CD4-positive, alpha-beta memory T cell (primary cell): ENCODE data around the gene SPSB1. TPM values are rescaled to one million over a fixed set of nuclear protein-coding genes. Genes with fewer than 3 reads are reported as not detected.
"Not testable (repeated sequence)": the region's sequence is repeated elsewhere in the genome, so short reads cannot be mapped to it uniquely, and the experiment has no call there.

ENCODE experiments used
- CTCF ChIA-PET: fragments of 350-600 bp; sonication (Branson Sonifier 250); formaldehyde crosslinking; loops from one replicate; lab custom pipeline; 2021; ENCODE audit warnings: inconsistent platforms; ENCODE audit not compliant: partially characterized antibody; lab: Charles Lee
- POLR2A ChIA-PET: fragments of 350-600 bp; sonication (Branson Sonifier 250); formaldehyde crosslinking; loops from one replicate; lab custom pipeline; 2021; ENCODE audit not compliant: partially characterized antibody; lab: Charles Lee
- DNase-seq, 5 donors: peaks; one replicate each; pipeline versions ENCODE4 v3.0.0 to v3.0.0-alpha.2; 2020 to 2022; ENCODE audit warnings: mixed read lengths in 1 of 5
- H3K27ac ChIP-seq: one replicate; pipeline ENCODE4 v1.7.0; 2013; ENCODE audit warnings: low read depth, low read length
- H3K27me3 ChIP-seq: 2 replicates; pipeline ENCODE4 v1.7.0; 2013; ENCODE audit warnings: mild to moderate bottlenecking, low read length, moderate library complexity; ENCODE audit not compliant: insufficient read depth
- H3K36me3 ChIP-seq: 2 replicates; pipeline ENCODE4 v1.7.0; 2013; ENCODE audit warnings: mild to moderate bottlenecking, low read length, moderate library complexity; ENCODE audit not compliant: insufficient read depth
- H3K4me1 ChIP-seq: 2 replicates; pipeline ENCODE4 v1.7.0; 2013; ENCODE audit warnings: mild to moderate bottlenecking, low read length, moderate library complexity; ENCODE audit not compliant: insufficient read depth
- H3K4me3 ChIP-seq, 2 donors: one replicate each; pipeline ENCODE4 v1.7.0; 2013; ENCODE audit warnings: low read length in 2 of 2, mild to moderate bottlenecking in 1 of 2
- H3K9me3 ChIP-seq, 2 donors: one replicate each; pipeline ENCODE4 v1.7.0; 2013; ENCODE audit warnings: low read length in 2 of 2, control low read depth in 1 of 2; ENCODE audit not compliant: control insufficient read depth in 1 of 2
- H3K27ac Mint-ChIP-seq, 7 donors: one replicate each; pipeline ENCODE4 v1.8.0; 2020 to 2021; ENCODE audit warnings: mixed read lengths in 7 of 7, mild to moderate bottlenecking in 6 of 7, inconsistent platforms in 3 of 7, moderate library complexity in 3 of 7
- H3K27me3 Mint-ChIP-seq, 2 donors: one replicate each; pipeline ENCODE4 v1.8.0; 2020 to 2021; ENCODE audit warnings: mixed read lengths in 2 of 2
- H3K36me3 Mint-ChIP-seq, 2 donors: one replicate each; pipeline ENCODE4 v1.8.0; 2020 to 2021; ENCODE audit warnings: mixed read lengths in 2 of 2, inconsistent platforms in 1 of 2, mild to moderate bottlenecking in 1 of 2
- H3K4me1 Mint-ChIP-seq, 4 donors: one replicate each; pipeline ENCODE4 v1.8.0; 2020 to 2021; ENCODE audit warnings: mixed read lengths in 4 of 4, mild to moderate bottlenecking in 1 of 4
- H3K4me3 Mint-ChIP-seq, 8 donors: one replicate each; pipeline ENCODE4 v1.8.0; 2020 to 2021; ENCODE audit warnings: mixed read lengths in 8 of 8, mild to moderate bottlenecking in 7 of 8, moderate library complexity in 6 of 8, inconsistent platforms in 3 of 8
- H3K9me3 Mint-ChIP-seq, 8 donors: one replicate each; pipeline ENCODE4 v1.8.0; 2020 to 2021; ENCODE audit warnings: mixed read lengths in 8 of 8, mild to moderate bottlenecking in 5 of 8, inconsistent platforms in 3 of 8, moderate library complexity in 1 of 8
- intact Hi-C: fragments of 100-400 bp; cut with micrococcal nuclease; formaldehyde crosslinking; loops from one replicate; pipeline ENCODE4 v1.15.1; 2023
- polyA plus RNA-seq, 2 donors: library from polyadenylated mRNA; unstranded; fragments of 300-500 nt; fragmentation: Illumina TruSeq; gene quantifications; one replicate each; pipeline ENCODE4 v1.2.3, GENCODE V29; 2021
- total RNA-seq, 2 experiments: library from RNA; stranded (reverse); gene quantifications; one replicate each; pipeline ENCODE4 v1.2.3, GENCODE V29; 2021

SPSB1 gene
- total and polyA plus RNA-seq, 4 experiments from 2014 or later, result 2.8 to 4.5 (median 3.7) TPM

DNA sequence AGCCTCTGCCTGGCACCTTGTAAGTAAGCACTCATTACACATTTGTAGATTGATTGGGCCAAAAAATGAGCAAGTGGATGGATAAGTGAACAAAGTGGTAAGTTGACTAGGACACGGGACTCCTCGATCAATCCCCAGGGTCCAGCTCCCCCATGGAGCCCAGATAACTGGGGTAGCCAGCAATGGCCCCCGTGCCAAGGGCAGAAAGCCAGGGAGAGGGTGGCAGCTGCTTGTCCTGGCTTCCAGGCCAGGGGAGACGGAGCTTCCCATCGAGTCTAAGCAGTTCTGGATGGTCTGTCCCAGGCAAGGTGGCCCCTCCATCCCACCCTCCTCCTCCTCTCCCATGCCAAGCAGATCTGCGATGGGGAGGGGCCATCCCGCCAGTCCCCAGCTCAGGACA lies 91.4 kb downstream of the SPSB1 start:
- no peak overlapping the region for H3K4me3 Mint-ChIP-seq
- Histone ChIP-seq H3K4me3 (no peak overlapping the region), H3K27me3 (no peaks in the 10 kb centered on the region), H3K9me3 (no peaks in the 10 kb centered on the region), H3K27ac (no peak overlapping the region), H3K36me3 (no peaks in the 10 kb centered on the region), H3K4me1 (no peaks in the 10 kb centered on the region)
- ChIA-PET POLR2A (no interaction called here), CTCF (no interaction called here)
- no peak overlapping the region for H3K27ac Mint-ChIP-seq
- H3K4me1 Mint-ChIP-seq, result no peaks in the 10 kb centered on the region
- H3K36me3 Mint-ChIP-seq, result no peaks in the 10 kb centered on the region
- intact Hi-C loops, result no loop called here
- H3K9me3 Mint-ChIP-seq, result no peaks in the 10 kb centered on the region
- peaks cover 0 to 6% of the 10 kb centered on the region in 2 donors for H3K27me3 Mint-ChIP-seq
- no peak for DNase-seq

DNA sequence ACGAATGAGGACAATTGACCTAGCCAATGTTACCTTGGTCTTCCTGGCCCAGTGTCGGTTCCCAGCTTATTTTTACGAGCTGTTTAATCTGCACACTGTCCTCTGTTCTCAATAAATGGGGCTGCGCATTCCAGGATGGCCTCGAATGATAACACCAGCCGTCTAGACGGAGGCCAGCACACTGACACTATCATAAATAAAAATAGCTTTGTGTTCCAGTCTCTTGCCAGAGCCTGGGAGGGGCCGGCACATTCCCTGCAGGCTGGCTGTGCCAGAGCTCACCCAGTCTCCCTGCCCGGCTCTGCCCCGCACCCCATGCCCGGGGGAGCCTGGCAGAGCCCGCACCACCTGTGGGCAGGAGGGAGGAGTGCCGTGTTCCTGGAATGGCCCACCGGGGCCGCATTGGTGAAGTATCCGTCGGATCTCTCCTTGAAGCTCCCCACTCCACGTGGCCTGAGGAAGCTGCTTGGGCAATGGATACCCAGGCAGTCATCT lies 92.1 kb downstream of the SPSB1 start:
- Mint-ChIP-seq H3K27me3 (peaks cover 0 to 6% of the 10 kb centered on the region in 2 donors), H3K9me3 (no peaks in the 10 kb centered on the region), H3K27ac (no peak overlapping the region), H3K4me3 (no peak overlapping the region), H3K4me1 (peaks cover 3 to 4% (median 4%) of the 10 kb centered on the region in 4 donors), H3K36me3 (no peaks in the 10 kb centered on the region)
- no peaks in the 10 kb centered on the region for H3K4me1 ChIP-seq
- no peak overlapping the region for H3K27ac ChIP-seq
- DNase-seq, result no peak
- CTCF ChIA-PET, result no interaction called here
- intact Hi-C loops, result no loop called here
- no peaks in the 10 kb centered on the region for H3K36me3 ChIP-seq
- no peaks in the 10 kb centered on the region for H3K27me3 ChIP-seq
- POLR2A ChIA-PET, result no interaction called here
- no peaks in the 10 kb centered on the region for H3K9me3 ChIP-seq
- H3K4me3 ChIP-seq, result no peak overlapping the region

DNA sequence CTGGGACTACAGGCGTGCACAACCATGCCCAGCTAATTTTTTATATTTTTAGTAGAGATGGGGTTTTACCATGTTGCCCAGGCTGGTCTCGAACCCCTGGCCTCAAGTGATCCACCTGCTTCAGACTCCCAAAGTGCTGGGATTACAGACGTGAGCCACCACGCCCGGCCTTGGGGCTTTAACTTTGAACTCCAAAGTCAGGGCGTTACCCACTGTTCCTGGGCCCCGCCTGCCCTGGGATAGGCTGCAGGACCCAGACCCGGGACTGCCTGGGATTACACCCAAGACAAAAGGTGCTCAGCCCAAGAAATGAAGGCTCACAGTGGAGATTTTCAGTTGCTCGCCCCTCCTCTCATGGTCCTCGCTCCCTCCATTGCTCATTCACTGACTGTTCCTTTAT lies 92.7 kb downstream of the SPSB1 start:
- H3K4me3 ChIP-seq, H3K36me3 Mint-ChIP-seq, H3K27me3 Mint-ChIP-seq, H3K9me3 ChIP-seq, H3K27ac Mint-ChIP-seq, H3K4me1 Mint-ChIP-seq, H3K27me3 ChIP-seq, H3K4me1 ChIP-seq, CTCF ChIA-PET, intact Hi-C loops, H3K4me3 Mint-ChIP-seq, H3K9me3 Mint-ChIP-seq, POLR2A ChIA-PET, H3K27ac ChIP-seq, H3K36me3 ChIP-seq, DNase-seq: not testable (repeated sequence)

DNA sequence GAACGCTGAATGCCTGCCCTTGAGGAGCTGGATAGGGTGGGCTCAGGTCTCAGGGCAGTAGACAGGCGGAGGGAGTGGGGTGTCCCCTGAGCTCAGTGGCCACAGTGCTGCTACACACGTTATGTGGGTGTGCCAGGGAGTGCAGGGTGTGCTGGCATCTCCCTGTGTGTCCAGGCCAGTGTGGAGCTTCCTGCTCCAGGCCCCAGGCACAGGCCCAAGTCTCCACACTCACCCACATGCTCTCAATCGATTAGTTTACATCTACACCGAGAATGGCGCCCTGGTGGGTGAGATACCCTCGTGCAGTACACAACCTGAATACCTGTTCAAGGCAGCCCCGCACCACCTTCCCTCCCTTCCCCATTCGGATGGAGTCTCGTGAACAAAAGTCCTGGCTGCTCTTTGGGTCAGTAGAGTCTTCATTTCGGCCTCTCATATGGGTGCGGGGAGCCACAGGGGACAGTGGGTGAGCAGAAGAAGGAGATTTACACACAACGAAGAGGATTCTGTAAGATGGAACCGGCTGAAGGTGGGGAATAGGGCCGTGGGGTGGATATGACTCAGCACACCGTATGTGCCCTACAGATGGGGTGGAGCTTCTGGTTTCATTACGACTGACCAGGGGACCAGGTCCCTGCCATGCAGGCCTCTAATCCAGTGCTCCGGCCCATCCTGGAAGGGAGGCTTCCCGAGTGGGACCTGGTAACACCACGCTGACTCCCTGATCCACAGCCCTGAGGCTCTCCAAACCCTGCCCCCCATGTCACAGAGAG lies 93.3 kb downstream of the SPSB1 start:
- Mint-ChIP-seq H3K9me3 (no peaks in the 10 kb centered on the region), H3K27ac (no peak overlapping the region), H3K4me1 (peaks cover 4 to 6% (median 5%) of the 10 kb centered on the region in 4 donors), H3K36me3 (no peaks in the 10 kb centered on the region), H3K4me3 (no peak overlapping the region), H3K27me3 (peaks cover 0 to 6% of the 10 kb centered on the region in 2 donors)
- ChIA-PET POLR2A (no interaction called here), CTCF (no interaction called here)
- Histone ChIP-seq H3K36me3 (no peaks in the 10 kb centered on the region), H3K9me3 (no peaks in the 10 kb centered on the region), H3K27me3 (no peaks in the 10 kb centered on the region), H3K27ac (no peak overlapping the region), H3K4me3 (no peak overlapping the region), H3K4me1 (no peaks in the 10 kb centered on the region)
- no peak for DNase-seq
- intact Hi-C loops, result no loop called here

DNA sequence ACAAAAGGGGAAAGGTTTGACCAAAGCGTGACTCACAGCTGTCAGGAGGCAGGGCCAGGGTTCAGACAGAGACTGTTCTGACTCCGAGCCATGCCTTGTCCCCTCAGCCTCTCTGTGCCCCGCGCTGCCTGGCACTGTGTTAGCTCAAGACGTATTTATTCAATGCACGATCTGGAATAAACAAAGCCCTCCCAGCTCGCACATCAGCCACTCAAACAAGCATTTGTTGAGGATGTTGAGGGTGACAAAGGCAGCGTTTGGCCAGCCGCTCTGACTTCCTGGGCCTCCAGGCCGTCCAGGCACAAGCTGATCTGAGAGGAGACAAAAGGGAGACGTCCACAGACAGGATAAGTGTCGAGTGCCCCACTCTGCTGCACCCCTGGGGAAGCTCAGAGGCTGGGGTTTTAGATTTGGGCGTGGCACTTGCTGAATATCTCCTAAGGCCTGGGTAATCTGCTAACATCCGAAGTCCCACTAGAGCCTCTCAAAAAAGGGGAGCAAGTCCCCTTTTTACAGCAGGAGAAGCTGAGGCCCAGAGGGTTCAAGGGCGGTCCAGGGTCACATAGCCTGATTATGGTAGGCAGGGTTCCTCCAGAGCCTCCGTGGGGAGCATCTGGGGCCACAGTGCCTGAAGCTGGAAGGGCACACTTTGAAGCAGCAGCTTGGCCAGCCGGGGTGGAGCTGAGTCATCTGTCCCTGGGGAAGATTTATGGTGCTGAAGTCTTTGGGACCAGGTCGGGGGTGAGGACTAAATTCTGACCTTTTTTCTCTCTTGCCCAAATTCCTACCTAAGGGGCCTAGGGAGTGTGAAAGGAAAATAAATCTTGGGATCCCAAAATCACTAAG lies 95.9 kb downstream of the SPSB1 start:
- no peaks in the 10 kb centered on the region for H3K36me3 Mint-ChIP-seq
- DNase-seq, result no peak
- H3K27ac Mint-ChIP-seq, result no peak overlapping the region
- ChIA-PET POLR2A (no interaction called here), CTCF (no interaction called here)
- Histone ChIP-seq H3K4me1 (no peaks in the 10 kb centered on the region), H3K9me3 (no peaks in the 10 kb centered on the region), H3K27ac (no peak overlapping the region), H3K27me3 (no peaks in the 10 kb centered on the region), H3K4me3 (no peak overlapping the region), H3K36me3 (no peaks in the 10 kb centered on the region)
- peaks cover 2 to 6% of the 10 kb centered on the region in 2 donors for H3K27me3 Mint-ChIP-seq
- H3K4me1 Mint-ChIP-seq, result peaks cover 4 to 6% (median 5%) of the 10 kb centered on the region in 4 donors
- intact Hi-C loops, result no loop called here
- no peak overlapping the region for H3K4me3 Mint-ChIP-seq
- H3K9me3 Mint-ChIP-seq, result no peaks in the 10 kb centered on the region

DNA sequence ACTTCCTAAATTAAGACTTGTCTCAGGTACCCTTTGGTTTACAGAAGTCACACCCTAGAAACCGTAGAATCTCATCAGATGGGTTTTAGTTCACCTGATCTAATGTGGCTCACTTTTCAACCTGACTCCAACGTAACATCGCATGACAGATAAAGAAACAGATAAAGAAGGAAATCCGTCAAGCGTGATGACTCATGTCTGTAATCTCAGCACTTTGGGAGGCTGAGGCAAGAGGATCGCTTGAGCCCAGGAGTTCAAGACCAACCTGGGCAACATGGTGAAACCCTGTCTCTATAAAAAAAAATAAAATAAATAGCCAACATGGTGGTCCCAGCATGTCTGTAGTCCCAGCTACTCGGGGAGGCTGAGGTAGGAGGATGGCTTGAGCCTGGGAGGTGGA lies 97.3 kb downstream of the SPSB1 start:
- intact Hi-C loops, result no loop called here
- Mint-ChIP-seq H3K4me1 (peaks cover 4 to 6% (median 5%) of the 10 kb centered on the region in 4 donors), H3K27me3 (peaks cover 2 to 6% of the 10 kb centered on the region in 2 donors), H3K27ac (no peak overlapping the region), H3K4me3 (no peak overlapping the region), H3K36me3 (peaks cover 0 to under 1% of the 10 kb centered on the region in 2 donors), H3K9me3 (peaks cover 0 to 2% (median 0%) of the 10 kb centered on the region in 8 donors)
- Histone ChIP-seq H3K9me3 (no peaks in the 10 kb centered on the region), H3K36me3 (no peaks in the 10 kb centered on the region), H3K27ac (no peak overlapping the region), H3K4me1 (no peaks in the 10 kb centered on the region), H3K27me3 (no peaks in the 10 kb centered on the region), H3K4me3 (no peak overlapping the region)
- ChIA-PET POLR2A (interaction anchor here (0.6 kb wide), 1 partner anchor 99 kb away, joined by 3 read pairs; no protein-coding TSS in a partner anchor), CTCF (no interaction called here)
- no peak for DNase-seq

DNA sequence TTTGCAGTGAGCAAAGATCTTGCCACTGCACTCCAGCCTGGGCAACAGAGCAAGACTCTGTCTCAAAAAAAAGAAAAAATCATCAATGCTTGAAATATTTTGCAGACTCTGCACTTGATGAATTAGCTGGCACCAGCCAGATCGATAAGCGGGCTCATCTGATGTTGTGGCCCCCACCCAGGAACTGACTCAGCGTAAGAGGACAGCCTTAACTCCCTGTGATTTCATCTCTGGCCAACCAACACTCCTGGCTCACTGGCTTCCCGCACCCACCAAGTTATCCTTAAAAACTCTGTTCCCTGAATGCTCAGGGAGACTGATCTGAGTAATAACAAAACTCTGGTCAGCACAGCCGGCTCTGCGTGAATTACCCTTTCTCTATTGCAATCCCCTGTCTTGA lies 98.9 kb downstream of the SPSB1 start:
- Mint-ChIP-seq H3K4me1 (peaks cover 4 to 6% (median 5%) of the 10 kb centered on the region in 4 donors), H3K36me3 (peaks cover 0 to 5% of the 10 kb centered on the region in 2 donors), H3K27ac (no peak overlapping the region), H3K9me3 (peaks cover 0 to 4% (median 3%) of the 10 kb centered on the region in 8 donors), H3K4me3 (no peak overlapping the region), H3K27me3 (peaks cover 2 to 4% of the 10 kb centered on the region in 2 donors)
- H3K27me3 ChIP-seq, result no peaks in the 10 kb centered on the region
- intact Hi-C loops, result no loop called here
- no peaks in the 10 kb centered on the region for H3K4me1 ChIP-seq
- no peak overlapping the region for H3K4me3 ChIP-seq
- H3K36me3 ChIP-seq, result no peaks in the 10 kb centered on the region
- POLR2A ChIA-PET, result no interaction called here
- no peak for DNase-seq
- no peak overlapping the region for H3K27ac ChIP-seq
- CTCF ChIA-PET, result interaction anchor here (1.2 kb wide), 1 partner anchor 12 kb away, joined by 4 read pairs; no protein-coding TSS in a partner anchor
- H3K9me3 ChIP-seq, result no peaks in the 10 kb centered on the region
